Karpas-422 (cell line): ENCODE data around the gene ZBTB38. TPM values are rescaled to one million over a fixed set of nuclear protein-coding genes. Genes with fewer than 3 reads are reported as not detected.

Experiments
- DNase-seq: peaks from one replicate; pipeline ENCODE4 v3.0.0-alpha.2; 2015
- H2AFZ ChIP-seq: fragments of 200-600 bp; sonication (generic); 2 replicates; pipeline ENCODE4 v1.6.1; 2014; ENCODE audit warnings: antibody characterized with exemption, low read length, mixed read lengths
- H3K27ac ChIP-seq: fragments of 200-600 bp; sonication (generic); 2 replicates; pipeline ENCODE4 v1.5.1; 2014; ENCODE audit warnings: mild to moderate bottlenecking, low read length, moderate library complexity
- H3K27me3 ChIP-seq: fragments of 200-600 bp; sonication (generic); 2 replicates; pipeline ENCODE4 v1.6.1; 2014; ENCODE audit warnings: low read length, mixed read lengths
- H3K36me3 ChIP-seq: fragments of 200-600 bp; sonication (generic); 2 replicates; pipeline ENCODE4 v1.6.1; 2014; ENCODE audit warnings: low read length, mixed read lengths; ENCODE audit not compliant: insufficient read depth
- H3K4me1 ChIP-seq: fragments of 200-600 bp; sonication (generic); 2 replicates; pipeline ENCODE4 v1.6.1; 2014; ENCODE audit warnings: mild to moderate bottlenecking, low read length, mixed read lengths
- H3K4me2 ChIP-seq: fragments of 200-600 bp; sonication (generic); 2 replicates; pipeline ENCODE4 v1.6.1; 2014; ENCODE audit warnings: low read length, low read depth, mild to moderate bottlenecking; ENCODE audit not compliant: poor library complexity, severe bottlenecking
- H3K4me3 ChIP-seq: fragments of 200-600 bp; sonication (generic); 2 replicates; pipeline ENCODE4 v1.5.1; 2014; ENCODE audit warnings: mild to moderate bottlenecking, antibody characterized with exemption, low read length, mixed read lengths
- H3K79me2 ChIP-seq: fragments of 200-600 bp; sonication (generic); 2 replicates; pipeline ENCODE4 v1.6.1; 2014; ENCODE audit warnings: mild to moderate bottlenecking, low read length, mixed read lengths
- H3K9ac ChIP-seq: fragments of 200-600 bp; sonication (generic); 2 replicates; pipeline ENCODE4 v1.6.0; 2014; ENCODE audit warnings: low read length
- H3K9me2 ChIP-seq: fragments of 200-600 bp; sonication (generic), shearing (Covaris generic); replicated peaks from 2 replicates; pipeline ENCODE4 v1.6.0; 2014; ENCODE audit warnings: mild to moderate bottlenecking, low read length, moderate library complexity; ENCODE audit not compliant: insufficient read depth
- H3K9me3 ChIP-seq: fragments of 300-700, 200-600 bp; sonication (generic); 2 replicates; pipeline ENCODE4 v1.6.1; 2014; ENCODE audit warnings: low read length, mixed read lengths
- H4K20me1 ChIP-seq: fragments of 200-600 bp; sonication (generic); 2 replicates; pipeline ENCODE4 v1.6.1; 2014; ENCODE audit warnings: mild to moderate bottlenecking, antibody characterized with exemption, low read length, low read depth; ENCODE audit not compliant: insufficient read depth
- total RNA-seq: library from RNA; depleted of rRNA; stranded (reverse); fragments of >200 nt; shearing (Covaris generic); gene quantifications from 2 replicates; pipeline ENCODE4 v1.2.3, GENCODE V29; 2014; ENCODE audit warnings: low replicate concordance

ZBTB38 gene
- total RNA-seq, 1 experiment from 2014 or later = 38.0 TPM

- H3K9me2 ChIP-seq = no peaks in the 10 kb centered on the region
- no peaks in the 10 kb centered on the region for H4K20me1 ChIP-seq
- H3K4me1 ChIP-seq = peaks cover 8% of the 10 kb centered on the region
- no peak for DNase-seq
- 0 out of 2 replicates have a peak overlapping the region, but pooled peaks have one; percentile 39 for H2AFZ ChIP-seq
- no peaks in the 10 kb centered on the region for H3K36me3 ChIP-seq
- H3K27me3 ChIP-seq = 0 out of 2 replicates have a peak, but pooled peaks cover 5% of the 10 kb centered on the region
- H3K9ac ChIP-seq = no peak overlapping the region
- no peak overlapping the region for H3K27ac ChIP-seq
- H3K79me2 ChIP-seq = no peaks in the 10 kb centered on the region
- no peak overlapping the region for H3K4me2 ChIP-seq
- no peaks in the 10 kb centered on the region for H3K9me3 ChIP-seq
- H3K4me3 ChIP-seq = no peak overlapping the region
Observed at GRCh38 chr3:141366285-141367037, 1.8 kb upstream of the ZBTB38 start.

DNA sequence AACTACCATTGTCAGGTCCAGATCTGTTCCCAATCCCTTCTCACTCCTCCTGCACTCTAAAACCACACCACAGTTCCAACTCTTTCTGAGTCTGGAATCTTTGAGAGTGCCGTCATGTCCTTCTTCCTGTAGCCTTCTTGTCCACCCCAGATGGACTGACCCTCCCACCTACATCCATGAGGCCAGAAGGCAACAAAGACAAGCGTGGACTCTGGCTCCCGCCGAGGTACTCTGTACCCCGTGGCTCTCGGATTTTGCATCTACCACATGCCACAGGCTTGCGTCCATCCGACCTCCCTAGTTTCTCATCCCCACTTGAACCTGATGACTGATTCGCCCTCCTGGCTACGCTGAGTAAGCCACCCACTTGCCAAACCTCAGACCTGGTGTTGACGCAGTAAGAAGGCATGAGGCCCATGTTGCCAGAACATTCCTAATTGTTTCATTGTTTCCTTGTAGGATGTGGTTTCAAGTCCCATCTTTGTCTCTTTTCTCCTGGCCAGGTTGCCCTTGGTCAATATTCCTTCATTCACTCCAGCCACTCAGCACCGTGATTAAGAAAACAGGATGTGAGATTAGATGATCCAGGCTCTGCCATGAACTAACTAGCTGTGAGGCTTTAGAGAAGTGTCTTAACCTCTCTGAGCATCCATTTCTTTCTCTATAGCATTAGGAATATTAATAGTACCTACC is 1.1 kb upstream of the ZBTB38 start:
- H3K79me2 ChIP-seq = no peaks in the 10 kb centered on the region
- H3K9ac ChIP-seq = no peak overlapping the region
- H3K27ac ChIP-seq = no peak overlapping the region
- H3K4me1 ChIP-seq = peaks cover 8% of the 10 kb centered on the region
- no peak overlapping the region for H3K4me3 ChIP-seq
- H3K27me3 ChIP-seq = 0 out of 2 replicates have a peak, but pooled peaks cover 5% of the 10 kb centered on the region
- no peaks in the 10 kb centered on the region for H3K9me2 ChIP-seq
- H4K20me1 ChIP-seq = no peaks in the 10 kb centered on the region
- no peaks in the 10 kb centered on the region for H3K9me3 ChIP-seq
- no peak for DNase-seq
- H2AFZ ChIP-seq = 0 out of 2 replicates have a peak overlapping the region, but pooled peaks have one; percentile 39
- H3K36me3 ChIP-seq = no peaks in the 10 kb centered on the region
- H3K4me2 ChIP-seq = no peak overlapping the region

DNA sequence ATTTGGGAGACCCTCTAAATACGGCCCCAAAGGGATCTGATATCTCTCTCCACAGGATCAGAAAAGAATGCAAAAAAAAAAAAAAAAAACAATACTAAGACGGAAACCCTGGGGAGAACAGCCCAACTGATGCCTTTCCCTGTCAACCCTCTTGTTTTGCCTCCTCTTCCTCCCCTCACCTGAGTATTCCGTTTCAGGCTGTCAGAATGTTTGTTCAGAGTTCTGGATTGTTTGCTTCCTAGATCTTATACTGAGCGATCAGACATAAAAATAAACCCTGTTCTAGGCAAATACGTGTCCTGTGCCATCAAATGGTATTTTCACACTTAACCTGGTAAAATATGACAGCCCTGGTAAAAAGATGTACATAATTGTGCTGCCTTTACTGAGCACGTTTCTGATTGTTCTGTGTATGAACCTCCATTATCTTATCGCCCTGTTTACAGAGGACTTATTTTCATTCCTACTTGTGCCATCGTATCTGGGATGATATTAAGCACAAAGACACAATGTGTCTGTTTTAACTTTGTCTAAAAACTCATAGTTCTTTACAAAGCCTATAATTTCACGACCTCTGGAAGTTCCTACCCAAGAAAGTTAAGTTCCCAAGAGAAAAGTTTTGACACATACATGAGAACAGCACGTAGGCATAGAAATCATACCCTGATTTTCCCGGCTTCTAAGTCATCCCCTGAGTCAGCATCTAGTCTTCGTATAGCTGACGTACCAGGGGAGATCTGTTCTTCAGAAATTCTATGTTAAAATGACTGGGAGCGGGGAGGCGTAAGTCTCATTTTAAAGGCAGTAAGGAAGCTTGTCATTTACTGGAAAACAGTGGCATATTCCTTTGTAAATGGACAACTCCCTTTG is 856 bp downstream of the ZBTB38 start:
- H3K27ac ChIP-seq = no peak overlapping the region
- peak overlapping the region; percentile 89 for H2AFZ ChIP-seq

GRCh38 chr3:141370065-141370533 is 1.8 kb downstream of the ZBTB38 start:
- H2AFZ ChIP-seq = peak overlapping the region; percentile 89
- H3K9me3 ChIP-seq = no peaks in the 10 kb centered on the region
- peaks cover 12% of the 10 kb centered on the region for H3K4me1 ChIP-seq
- peak; percentile 95 for DNase-seq
- no peaks in the 10 kb centered on the region for H3K36me3 ChIP-seq
- no peak overlapping the region for H3K27ac ChIP-seq
- H4K20me1 ChIP-seq = no peaks in the 10 kb centered on the region
- H3K27me3 ChIP-seq = no peaks in the 10 kb centered on the region
- no peaks in the 10 kb centered on the region for H3K79me2 ChIP-seq
- H3K4me2 ChIP-seq = peak overlapping the region; percentile 3
- H3K4me3 ChIP-seq = no peak overlapping the region
- H3K9ac ChIP-seq = no peak overlapping the region
- no peaks in the 10 kb centered on the region for H3K9me2 ChIP-seq

More for the DNA sequence above, 856 bp downstream of the ZBTB38 start:
- Histone ChIP-seq H3K4me3 (no peak overlapping the region), H3K4me2 (peak overlapping the region; percentile 3), H3K36me3 (no peaks in the 10 kb centered on the region), H3K79me2 (no peaks in the 10 kb centered on the region), H4K20me1 (no peaks in the 10 kb centered on the region), H3K9ac (no peak overlapping the region), H3K9me2 (no peaks in the 10 kb centered on the region), H3K4me1 (peaks cover 12% of the 10 kb centered on the region), H3K9me3 (no peaks in the 10 kb centered on the region), H3K27me3 (no peaks in the 10 kb centered on the region)
- DNase-seq = no peak

DNA sequence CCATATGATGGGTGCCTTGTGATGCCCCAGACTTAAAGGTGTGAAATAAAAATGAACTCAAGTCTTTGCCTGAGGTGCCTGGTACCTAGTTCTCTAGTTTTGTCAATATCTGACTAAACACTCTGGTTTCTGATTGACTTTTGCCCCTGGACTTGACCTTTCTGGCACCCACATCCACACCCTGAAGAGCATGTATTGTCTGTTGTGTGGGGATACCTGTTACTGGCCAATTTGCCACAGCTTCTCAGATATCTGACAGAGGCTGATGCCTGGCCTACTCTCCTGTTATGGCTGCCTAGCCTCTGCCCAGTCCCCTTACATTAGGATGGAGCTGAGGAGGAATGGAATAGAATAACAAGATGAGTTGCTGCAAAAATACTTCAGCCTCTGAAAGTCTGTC is 3.6 kb downstream of the ZBTB38 start:
- no peaks in the 10 kb centered on the region for H4K20me1 ChIP-seq
- H3K9me2 ChIP-seq = no peaks in the 10 kb centered on the region
- H3K9me3 ChIP-seq = no peaks in the 10 kb centered on the region
- no peaks in the 10 kb centered on the region for H3K36me3 ChIP-seq
- H3K9ac ChIP-seq = no peak overlapping the region
- DNase-seq = no peak
- no peak overlapping the region for H3K4me3 ChIP-seq
- no peak overlapping the region for H3K27ac ChIP-seq
- no peak overlapping the region for H2AFZ ChIP-seq
- H3K4me1 ChIP-seq = peaks cover 12% of the 10 kb centered on the region
- H3K4me2 ChIP-seq = no peak overlapping the region
- no peaks in the 10 kb centered on the region for H3K27me3 ChIP-seq
- H3K79me2 ChIP-seq = no peaks in the 10 kb centered on the region

DNA sequence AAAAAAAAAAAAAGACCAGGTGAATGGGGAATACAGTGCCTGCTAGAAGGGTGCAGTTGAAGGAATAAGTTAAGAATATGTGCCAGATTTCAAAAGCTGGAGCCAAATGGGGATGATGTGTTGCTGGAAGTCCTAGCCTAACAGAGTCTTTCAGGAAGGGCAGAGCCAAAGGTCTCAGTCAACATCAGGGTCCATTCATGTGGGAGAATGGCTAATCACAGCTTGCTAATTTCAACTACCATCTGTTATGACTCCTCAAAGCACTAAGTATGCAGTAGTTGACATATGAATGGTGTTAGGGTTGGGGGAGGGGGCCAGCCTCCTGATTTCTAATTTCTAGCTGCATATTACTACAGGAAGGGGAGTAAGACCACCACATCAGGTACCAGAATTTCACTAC is 4.4 kb downstream of the ZBTB38 start:
- no peak overlapping the region for H3K27ac ChIP-seq
- H2AFZ ChIP-seq = no peak overlapping the region
- peaks cover 12% of the 10 kb centered on the region for H3K4me1 ChIP-seq

DNA sequence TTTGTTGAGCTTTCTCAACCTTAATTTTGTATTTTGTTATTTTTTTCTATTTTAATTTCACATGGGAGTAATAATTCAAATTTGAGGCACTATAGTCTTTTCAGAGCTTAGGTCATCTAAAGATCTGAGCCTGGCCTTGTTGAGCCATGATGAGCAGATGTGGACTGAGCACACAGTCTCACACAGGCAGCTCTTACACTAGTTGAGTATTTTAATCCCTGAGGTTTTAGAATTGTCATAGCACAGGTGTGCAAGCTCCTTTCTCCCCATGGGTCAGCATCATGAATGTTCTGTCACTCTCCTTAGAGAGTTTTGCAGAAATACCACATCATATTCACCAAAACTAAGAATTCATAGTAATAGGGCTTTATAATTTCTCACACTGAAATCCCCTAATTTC is 4.9 kb downstream of the ZBTB38 start:
- H3K79me2 ChIP-seq = no peaks in the 10 kb centered on the region
- H3K4me2 ChIP-seq = no peak overlapping the region
- H3K27me3 ChIP-seq = no peaks in the 10 kb centered on the region
- no peak overlapping the region for H3K9ac ChIP-seq
- no peak for DNase-seq
- H3K4me1 ChIP-seq = peaks cover 12% of the 10 kb centered on the region
- no peaks in the 10 kb centered on the region for H3K36me3 ChIP-seq
- no peaks in the 10 kb centered on the region for H3K9me3 ChIP-seq
- no peaks in the 10 kb centered on the region for H4K20me1 ChIP-seq
- no peak overlapping the region for H3K4me3 ChIP-seq
- no peak overlapping the region for H3K27ac ChIP-seq
- H2AFZ ChIP-seq = no peak overlapping the region
- H3K9me2 ChIP-seq = no peaks in the 10 kb centered on the region

More for the DNA sequence above, 4.4 kb downstream of the ZBTB38 start:
- no peaks in the 10 kb centered on the region for H3K79me2 ChIP-seq
- H3K9me2 ChIP-seq = no peaks in the 10 kb centered on the region
- H3K36me3 ChIP-seq = no peaks in the 10 kb centered on the region
- H3K4me2 ChIP-seq = no peak overlapping the region
- DNase-seq = no peak
- no peak overlapping the region for H3K4me3 ChIP-seq
- H3K27me3 ChIP-seq = no peaks in the 10 kb centered on the region
- no peaks in the 10 kb centered on the region for H4K20me1 ChIP-seq
- H3K9ac ChIP-seq = no peak overlapping the region
- H3K9me3 ChIP-seq = no peaks in the 10 kb centered on the region
